GM12864 (cell line): ENCODE results near the gene ZNF805.
"Not testable (repeated sequence)": the region's sequence is repeated elsewhere in the genome, so short reads cannot be mapped to it uniquely, and the experiment has no call there.

ENCODE experiments used
- DNase-seq: peaks from one replicate; pipeline ENCODE4 v3.0.0-alpha.2; 2011; ENCODE audit warnings: low read depth
- H3K4me3 ChIP-seq: 2 replicates; pipeline ENCODE4 v1.5.1; 2011; ENCODE audit warnings: mild to moderate bottlenecking, low read depth, low read length, control low read depth
- CTCF ChIP-seq: IDR thresholded peaks from 2 replicates; pipeline ENCODE4 v1.5.1; 2011; ENCODE audit warnings: low read depth, mild to moderate bottlenecking, moderate library complexity, low read length, control low read depth, inconsistent platforms; ENCODE audit errors: missing control alignments

Gene ZNF805

GRCh38 chr19:57263244-57263741 lies 22.9 kb downstream of the ZNF805 start:
- TF ChIP-seq CTCF, result no peak
- DNase-seq, result no peak
- no peak overlapping the region for H3K4me3 ChIP-seq

GRCh38 chr19:57267291-57267690 lies 26.9 kb downstream of the ZNF805 start:
- TF ChIP-seq CTCF, result no peak
- DNase-seq, result no peak

GRCh38 chr19:57269515-57270250 lies 29.3 kb downstream of the ZNF805 start:
- no peak for DNase-seq
- TF ChIP-seq CTCF, result no peak

More at GRCh38 chr19:57267291-57267690, 26.9 kb downstream of the ZNF805 start:
- H3K4me3 ChIP-seq, result no peak overlapping the region

GRCh38 chr19:57271280-57271679 lies 30.8 kb downstream of the ZNF805 start:
- no peak for TF ChIP-seq CTCF
- no peak overlapping the region for H3K4me3 ChIP-seq
- no peak for DNase-seq

More at GRCh38 chr19:57269515-57270250, 29.3 kb downstream of the ZNF805 start:
- no peak overlapping the region for H3K4me3 ChIP-seq

- DNase-seq, result no peak
- no peak for TF ChIP-seq CTCF
- H3K4me3 ChIP-seq, result no peak overlapping the region
These were observed 32.6 kb downstream of the ZNF805 start for GRCh38 chr19:57273014-57273413.

GRCh38 chr19:57276430-57276829 lies 36.0 kb downstream of the ZNF805 start:
- no peak for DNase-seq
- TF ChIP-seq CTCF, result no peak
- no peak overlapping the region for H3K4me3 ChIP-seq

- H3K4me3 ChIP-seq, DNase-seq: not testable (repeated sequence)
These were observed 38.0 kb downstream of the ZNF805 start for GRCh38 chr19:57278481-57278880.
